WTC11 (cell line): ENCODE results near the gene LHFPL2. TPM values are rescaled to one million over a fixed set of nuclear protein-coding genes. Genes with fewer than 3 reads are reported as not detected.

Experiments
- ATAC-seq: fragments of 200-7000 bp; cut with Tn5 transposase; 2 replicates; pipeline ENCODE4 v1.10.0; 2021; ENCODE audit warnings: mild to moderate bottlenecking, moderate library complexity
- CTCF ChIA-PET: fragments of 300-600 bp; sonication (Branson Sonifier 250); formaldehyde crosslinking; loops from one replicate; lab custom pipeline; 2021; ENCODE audit warnings: antibody characterized with exemption; lab: Charles Lee
- POLR2A ChIA-PET: fragments of 350-600 bp; sonication (Branson Sonifier 250); formaldehyde crosslinking; loops from one replicate; lab custom pipeline; 2021; ENCODE audit warnings: antibody characterized with exemption; lab: Charles Lee
- DNase-seq: peaks from one replicate; pipeline ENCODE4 v3.0.0; 2021; ENCODE audit warnings: low spot score
- H3K27ac Mint-ChIP-seq: 2 replicates; pipeline ENCODE4 v1.8.0; 2021; ENCODE audit warnings: mixed read lengths
- H3K27me3 Mint-ChIP-seq: 2 replicates; pipeline ENCODE4 v1.8.0; 2021; ENCODE audit warnings: low read depth, mild to moderate bottlenecking, moderate library complexity, mixed read lengths
- H3K36me3 Mint-ChIP-seq: 2 replicates; pipeline ENCODE4 v1.8.0; 2021; ENCODE audit warnings: mixed read lengths
- H3K4me1 Mint-ChIP-seq: 2 replicates; pipeline ENCODE4 v1.8.0; 2022; ENCODE audit warnings: mixed read lengths
- H3K4me3 Mint-ChIP-seq: 2 replicates; pipeline ENCODE4 v1.8.0; 2021; ENCODE audit warnings: mild to moderate bottlenecking, moderate library complexity, mixed read lengths
- H3K9me3 Mint-ChIP-seq: 2 replicates; pipeline ENCODE4 v1.8.0; 2021; ENCODE audit warnings: mixed read lengths
- CBFB ChIP-seq: sonication (generic); formaldehyde crosslinking; IDR thresholded peaks from 2 replicates; pipeline ENCODE4 v1.8.1; 2022; ENCODE audit warnings: mild to moderate bottlenecking, low read depth, missing genetic modification reagents
- EMX1 ChIP-seq: fragments of 250-450 bp; sonication (Bioruptor Pico); IDR thresholded peaks from 2 replicates; pipeline ENCODE4 v1.8.0; 2021; ENCODE audit warnings: mild to moderate bottlenecking
- HMGA2 ChIP-seq: fragments of 250-450 bp; sonication (Bioruptor Pico); IDR thresholded peaks from 2 replicates; pipeline ENCODE4 v1.4.0; 2021; ENCODE audit warnings: mild to moderate bottlenecking, moderate library complexity
- NFATC4 ChIP-seq: fragments of 250-450 bp; sonication (Bioruptor Pico); IDR thresholded peaks from 2 replicates; pipeline ENCODE4 v1.9.0; 2021; ENCODE audit warnings: mild to moderate bottlenecking
- NFYB ChIP-seq: sonication (generic); formaldehyde crosslinking; conservative IDR thresholded peaks from 2 replicates; pipeline ENCODE4 v1.8.0; 2022; ENCODE audit warnings: low read depth, missing genetic modification reagents
- NR1H2 ChIP-seq: sonication (generic); formaldehyde crosslinking; IDR thresholded peaks from 2 replicates; pipeline ENCODE4 v1.9.0; 2021; ENCODE audit warnings: mild to moderate bottlenecking, moderate library complexity, missing genetic modification reagents
- NR3C1 ChIP-seq: sonication (generic); formaldehyde crosslinking; conservative IDR thresholded peaks from 2 replicates; pipeline ENCODE4 v1.8.1; 2023; ENCODE audit warnings: low read depth, mild to moderate bottlenecking, missing genetic modification reagents
- RELA ChIP-seq: sonication (generic); formaldehyde crosslinking; IDR thresholded peaks from 2 replicates; pipeline ENCODE4 v1.8.1; 2022; ENCODE audit warnings: missing genetic modification reagents, mild to moderate bottlenecking, borderline replicate concordance
- RORB ChIP-seq: fragments of 250-450 bp; sonication (Bioruptor Pico); IDR thresholded peaks from 2 replicates; pipeline ENCODE4 v1.9.0; 2021; ENCODE audit warnings: mild to moderate bottlenecking
- SMAD4 ChIP-seq: sonication (generic); formaldehyde crosslinking; IDR thresholded peaks from 2 replicates; pipeline ENCODE4 v1.8.0; 2022; ENCODE audit warnings: mild to moderate bottlenecking, missing genetic modification reagents
- ZNF396 ChIP-seq: fragments of 250-450 bp; sonication (Bioruptor Pico); IDR thresholded peaks from 2 replicates; pipeline ENCODE4 v1.8.0; 2021; ENCODE audit warnings: mild to moderate bottlenecking, moderate library complexity, borderline replicate concordance
- ZNF671 ChIP-seq: fragments of 250-450 bp; sonication (Bioruptor Pico); IDR thresholded peaks from 2 replicates; pipeline ENCODE4 v1.8.0; 2021; ENCODE audit warnings: mild to moderate bottlenecking
- total RNA-seq: library from RNA; stranded (reverse); gene quantifications from 3 replicates; pipeline ENCODE4 v1.2.3, GENCODE V29; 2021
- TF ChIP-seq, protein P1 (sequence below): sonication (generic); formaldehyde crosslinking; IDR thresholded peaks from 2 replicates; pipeline ENCODE4 v1.8.1; 2023; ENCODE audit warnings: mild to moderate bottlenecking, missing genetic modification reagents, moderate library complexity
- TF ChIP-seq, protein P2 (sequence below): sonication (generic); formaldehyde crosslinking; IDR thresholded peaks from 2 replicates; pipeline ENCODE4 v1.8.0; 2023; ENCODE audit warnings: mild to moderate bottlenecking, missing genetic modification reagents
- TF ChIP-seq, protein P3 (sequence below): fragments of 250-450 bp; sonication (Bioruptor Pico); IDR thresholded peaks from 2 replicates; pipeline ENCODE4 v2.1.2; 2022; ENCODE audit warnings: mild to moderate bottlenecking, moderate library complexity
- TF ChIP-seq, protein P4 (sequence below): fragments of 250-450 bp; sonication (Bioruptor Pico); IDR thresholded peaks from 2 replicates; pipeline ENCODE4 v1.9.0; 2021; ENCODE audit warnings: moderate library complexity, mild to moderate bottlenecking, inconsistent platforms, borderline replicate concordance
- TF ChIP-seq, protein P5 (sequence below): sonication (generic); formaldehyde crosslinking; IDR thresholded peaks from 2 replicates; pipeline ENCODE4 v1.8.1; 2022; ENCODE audit warnings: missing genetic modification reagents, borderline replicate concordance
- TF ChIP-seq, protein P6 (sequence below): sonication (generic); formaldehyde crosslinking; IDR thresholded peaks from 2 replicates; pipeline ENCODE4 v1.8.1; 2022; ENCODE audit warnings: mild to moderate bottlenecking, missing genetic modification reagents, moderate library complexity, borderline replicate concordance
- TF ChIP-seq, protein P7 (sequence below): fragments of 250-450 bp; sonication (Bioruptor Pico); IDR thresholded peaks from 2 replicates; pipeline ENCODE4 v1.8.0; 2021; ENCODE audit warnings: mild to moderate bottlenecking
- TF ChIP-seq, protein P8 (sequence below): fragments of 250-450 bp; sonication (Bioruptor Pico); IDR thresholded peaks from 2 replicates; pipeline ENCODE4 v1.9.0; 2021; ENCODE audit warnings: mild to moderate bottlenecking
- TF ChIP-seq, protein P9 (sequence below): sonication (generic); formaldehyde crosslinking; IDR thresholded peaks from 2 replicates; pipeline ENCODE4 v1.8.0; 2022; ENCODE audit warnings: mild to moderate bottlenecking, missing genetic modification reagents
- TF ChIP-seq, protein P10 (sequence below): sonication (generic); formaldehyde crosslinking; IDR thresholded peaks from 2 replicates; pipeline ENCODE4 v1.8.1; 2022; ENCODE audit warnings: low read depth, mild to moderate bottlenecking, moderate library complexity, missing genetic modification reagents, borderline replicate concordance

Gene LHFPL2
- total RNA-seq, 1 experiment from 2014 or later = 40.6 TPM

DNA sequence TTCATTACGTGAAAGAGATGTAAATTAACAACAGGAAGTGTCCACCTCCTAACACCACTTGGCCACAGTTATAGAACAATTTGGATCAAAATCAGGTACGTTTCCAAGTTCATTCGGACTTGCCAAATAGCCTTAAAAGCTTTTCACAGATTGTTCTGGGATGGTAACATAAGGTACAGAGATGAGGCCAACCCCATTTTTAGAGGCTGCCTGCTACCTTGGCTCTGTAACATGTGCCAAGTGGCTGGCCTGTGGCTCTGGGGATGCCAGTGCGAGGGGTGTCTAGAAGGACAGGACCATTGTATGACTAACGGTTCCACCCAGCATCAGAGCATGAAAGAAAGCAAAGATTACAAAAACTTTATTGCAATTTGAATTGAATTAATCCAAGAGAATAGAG, 91.0 kb downstream of the LHFPL2 start:
- ATAC-seq (no peak), DNase-seq (no peak)
- ChIA-PET CTCF (no interaction called here), POLR2A (no interaction called here)
- Mint-ChIP-seq H3K9me3 (peaks cover 4% of the 10 kb centered on the region), H3K27ac (0 out of 2 replicates have a peak overlapping the region, but pooled peaks have one; percentile 24), H3K36me3 (peaks cover 11% of the 10 kb centered on the region), H3K4me1 (peaks cover 27% of the 10 kb centered on the region), H3K4me3 (no peak overlapping the region), H3K27me3 (no peaks in the 10 kb centered on the region)
- TF ChIP-seq RELA (CRISPR knock-in tag) (no peak), NFATC4 (CRISPR knock-in tag) (no peak), NR3C1 (CRISPR knock-in tag) (no peak), RORB (no peak), ZNF671 (CRISPR knock-in tag) (no peak), CBFB (no peak), HMGA2 (CRISPR knock-in tag) (no peak), NR1H2 (CRISPR knock-in tag) (no peak), EMX1 (no peak)
- TF ChIP-seq, protein P1, sequence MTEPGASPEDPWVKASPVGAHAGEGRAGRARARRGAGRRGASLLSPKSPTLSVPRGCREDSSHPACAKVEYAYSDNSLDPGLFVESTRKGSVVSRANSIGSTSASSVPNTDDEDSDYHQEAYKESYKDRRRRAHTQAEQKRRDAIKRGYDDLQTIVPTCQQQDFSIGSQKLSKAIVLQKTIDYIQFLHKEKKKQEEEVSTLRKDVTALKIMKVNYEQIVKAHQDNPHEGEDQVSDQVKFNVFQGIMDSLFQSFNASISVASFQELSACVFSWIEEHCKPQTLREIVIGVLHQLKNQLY = no peak
- TF ChIP-seq, protein P2, sequence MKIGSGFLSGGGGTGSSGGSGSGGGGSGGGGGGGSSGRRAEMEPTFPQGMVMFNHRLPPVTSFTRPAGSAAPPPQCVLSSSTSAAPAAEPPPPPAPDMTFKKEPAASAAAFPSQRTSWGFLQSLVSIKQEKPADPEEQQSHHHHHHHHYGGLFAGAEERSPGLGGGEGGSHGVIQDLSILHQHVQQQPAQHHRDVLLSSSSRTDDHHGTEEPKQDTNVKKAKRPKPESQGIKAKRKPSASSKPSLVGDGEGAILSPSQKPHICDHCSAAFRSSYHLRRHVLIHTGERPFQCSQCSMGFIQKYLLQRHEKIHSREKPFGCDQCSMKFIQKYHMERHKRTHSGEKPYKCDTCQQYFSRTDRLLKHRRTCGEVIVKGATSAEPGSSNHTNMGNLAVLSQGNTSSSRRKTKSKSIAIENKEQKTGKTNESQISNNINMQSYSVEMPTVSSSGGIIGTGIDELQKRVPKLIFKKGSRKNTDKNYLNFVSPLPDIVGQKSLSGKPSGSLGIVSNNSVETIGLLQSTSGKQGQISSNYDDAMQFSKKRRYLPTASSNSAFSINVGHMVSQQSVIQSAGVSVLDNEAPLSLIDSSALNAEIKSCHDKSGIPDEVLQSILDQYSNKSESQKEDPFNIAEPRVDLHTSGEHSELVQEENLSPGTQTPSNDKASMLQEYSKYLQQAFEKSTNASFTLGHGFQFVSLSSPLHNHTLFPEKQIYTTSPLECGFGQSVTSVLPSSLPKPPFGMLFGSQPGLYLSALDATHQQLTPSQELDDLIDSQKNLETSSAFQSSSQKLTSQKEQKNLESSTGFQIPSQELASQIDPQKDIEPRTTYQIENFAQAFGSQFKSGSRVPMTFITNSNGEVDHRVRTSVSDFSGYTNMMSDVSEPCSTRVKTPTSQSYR (CRISPR knock-in tag) = no peak
- TF ChIP-seq, protein P3, sequence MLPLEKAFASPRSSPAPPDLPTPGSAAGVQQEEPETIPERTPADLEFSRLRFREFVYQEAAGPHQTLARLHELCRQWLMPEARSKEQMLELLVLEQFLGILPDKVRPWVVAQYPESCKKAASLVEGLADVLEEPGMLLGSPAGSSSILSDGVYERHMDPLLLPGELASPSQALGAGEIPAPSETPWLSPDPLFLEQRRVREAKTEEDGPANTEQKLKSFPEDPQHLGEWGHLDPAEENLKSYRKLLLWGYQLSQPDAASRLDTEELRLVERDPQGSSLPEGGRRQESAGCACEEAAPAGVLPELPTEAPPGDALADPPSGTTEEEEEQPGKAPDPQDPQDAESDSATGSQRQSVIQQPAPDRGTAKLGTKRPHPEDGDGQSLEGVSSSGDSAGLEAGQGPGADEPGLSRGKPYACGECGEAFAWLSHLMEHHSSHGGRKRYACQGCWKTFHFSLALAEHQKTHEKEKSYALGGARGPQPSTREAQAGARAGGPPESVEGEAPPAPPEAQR = no peak
- TF ChIP-seq, protein P4, sequence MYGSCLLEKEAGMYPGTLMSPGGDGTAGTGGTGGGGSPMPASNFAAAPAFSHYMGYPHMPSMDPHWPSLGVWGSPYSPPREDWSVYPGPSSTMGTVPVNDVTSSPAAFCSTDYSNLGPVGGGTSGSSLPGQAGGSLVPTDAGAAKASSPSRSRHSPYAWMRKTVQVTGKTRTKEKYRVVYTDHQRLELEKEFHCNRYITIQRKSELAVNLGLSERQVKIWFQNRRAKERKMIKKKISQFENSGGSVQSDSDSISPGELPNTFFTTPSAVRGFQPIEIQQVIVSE (CRISPR knock-in tag) = no peak
- TF ChIP-seq, protein P5, sequence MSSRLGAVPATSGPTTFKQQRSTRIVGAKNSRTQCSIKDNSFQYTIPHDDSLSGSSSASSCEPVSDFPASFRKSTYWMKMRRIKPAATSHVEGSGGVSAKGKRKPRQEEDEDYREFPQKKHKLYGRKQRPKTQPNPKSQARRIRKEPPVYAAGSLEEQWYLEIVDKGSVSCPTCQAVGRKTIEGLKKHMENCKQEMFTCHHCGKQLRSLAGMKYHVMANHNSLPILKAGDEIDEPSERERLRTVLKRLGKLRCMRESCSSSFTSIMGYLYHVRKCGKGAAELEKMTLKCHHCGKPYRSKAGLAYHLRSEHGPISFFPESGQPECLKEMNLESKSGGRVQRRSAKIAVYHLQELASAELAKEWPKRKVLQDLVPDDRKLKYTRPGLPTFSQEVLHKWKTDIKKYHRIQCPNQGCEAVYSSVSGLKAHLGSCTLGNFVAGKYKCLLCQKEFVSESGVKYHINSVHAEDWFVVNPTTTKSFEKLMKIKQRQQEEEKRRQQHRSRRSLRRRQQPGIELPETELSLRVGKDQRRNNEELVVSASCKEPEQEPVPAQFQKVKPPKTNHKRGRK (CRISPR knock-in tag) = no peak

DNA sequence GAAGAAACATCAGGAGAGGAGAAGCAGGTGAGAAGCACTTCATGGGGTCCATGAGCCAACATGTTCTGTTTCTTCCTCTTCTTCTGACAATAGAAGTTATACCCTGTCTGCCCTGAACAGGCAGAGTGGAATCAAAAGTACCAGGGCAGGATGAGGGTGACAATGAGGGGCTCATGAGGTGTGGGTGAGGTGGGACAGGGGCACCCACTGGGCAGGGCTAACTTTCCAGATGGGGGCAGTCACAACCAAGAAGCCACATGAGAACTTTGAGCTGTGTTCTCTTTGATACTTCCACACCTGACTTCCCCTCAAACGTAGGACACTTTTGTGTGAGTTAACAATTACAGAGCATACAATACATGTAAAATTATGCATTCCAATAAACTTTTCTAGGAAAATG, 92.7 kb downstream of the LHFPL2 start:
- no peak overlapping the region for H3K4me3 Mint-ChIP-seq
- CTCF ChIA-PET = interaction anchor here (0.6 kb wide), 1 partner anchor 115 kb away, joined by 4 read pairs; no protein-coding TSS in a partner anchor
- DNase-seq = no peak
- ATAC-seq = no peak
- H3K27me3 Mint-ChIP-seq = no peaks in the 10 kb centered on the region
- H3K4me1 Mint-ChIP-seq = peaks cover 27% of the 10 kb centered on the region
- H3K27ac Mint-ChIP-seq = no peak overlapping the region
- peaks cover 12% of the 10 kb centered on the region for H3K9me3 Mint-ChIP-seq
- peaks cover 24% of the 10 kb centered on the region for H3K36me3 Mint-ChIP-seq
- POLR2A ChIA-PET = no interaction called here
- TF ChIP-seq HMGA2 (CRISPR knock-in tag) (no peak), ZNF396 (CRISPR knock-in tag) (no peak), SMAD4 (CRISPR knock-in tag) (no peak), NFYB (CRISPR knock-in tag) (no peak)
- TF ChIP-seq, protein P6, sequence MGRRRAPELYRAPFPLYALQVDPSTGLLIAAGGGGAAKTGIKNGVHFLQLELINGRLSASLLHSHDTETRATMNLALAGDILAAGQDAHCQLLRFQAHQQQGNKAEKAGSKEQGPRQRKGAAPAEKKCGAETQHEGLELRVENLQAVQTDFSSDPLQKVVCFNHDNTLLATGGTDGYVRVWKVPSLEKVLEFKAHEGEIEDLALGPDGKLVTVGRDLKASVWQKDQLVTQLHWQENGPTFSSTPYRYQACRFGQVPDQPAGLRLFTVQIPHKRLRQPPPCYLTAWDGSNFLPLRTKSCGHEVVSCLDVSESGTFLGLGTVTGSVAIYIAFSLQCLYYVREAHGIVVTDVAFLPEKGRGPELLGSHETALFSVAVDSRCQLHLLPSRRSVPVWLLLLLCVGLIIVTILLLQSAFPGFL (CRISPR knock-in tag) = no peak
- TF ChIP-seq, protein P7, sequence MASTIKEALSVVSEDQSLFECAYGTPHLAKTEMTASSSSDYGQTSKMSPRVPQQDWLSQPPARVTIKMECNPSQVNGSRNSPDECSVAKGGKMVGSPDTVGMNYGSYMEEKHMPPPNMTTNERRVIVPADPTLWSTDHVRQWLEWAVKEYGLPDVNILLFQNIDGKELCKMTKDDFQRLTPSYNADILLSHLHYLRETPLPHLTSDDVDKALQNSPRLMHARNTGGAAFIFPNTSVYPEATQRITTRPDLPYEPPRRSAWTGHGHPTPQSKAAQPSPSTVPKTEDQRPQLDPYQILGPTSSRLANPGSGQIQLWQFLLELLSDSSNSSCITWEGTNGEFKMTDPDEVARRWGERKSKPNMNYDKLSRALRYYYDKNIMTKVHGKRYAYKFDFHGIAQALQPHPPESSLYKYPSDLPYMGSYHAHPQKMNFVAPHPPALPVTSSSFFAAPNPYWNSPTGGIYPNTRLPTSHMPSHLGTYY (CRISPR knock-in tag) = no peak
- TF ChIP-seq, protein P8, sequence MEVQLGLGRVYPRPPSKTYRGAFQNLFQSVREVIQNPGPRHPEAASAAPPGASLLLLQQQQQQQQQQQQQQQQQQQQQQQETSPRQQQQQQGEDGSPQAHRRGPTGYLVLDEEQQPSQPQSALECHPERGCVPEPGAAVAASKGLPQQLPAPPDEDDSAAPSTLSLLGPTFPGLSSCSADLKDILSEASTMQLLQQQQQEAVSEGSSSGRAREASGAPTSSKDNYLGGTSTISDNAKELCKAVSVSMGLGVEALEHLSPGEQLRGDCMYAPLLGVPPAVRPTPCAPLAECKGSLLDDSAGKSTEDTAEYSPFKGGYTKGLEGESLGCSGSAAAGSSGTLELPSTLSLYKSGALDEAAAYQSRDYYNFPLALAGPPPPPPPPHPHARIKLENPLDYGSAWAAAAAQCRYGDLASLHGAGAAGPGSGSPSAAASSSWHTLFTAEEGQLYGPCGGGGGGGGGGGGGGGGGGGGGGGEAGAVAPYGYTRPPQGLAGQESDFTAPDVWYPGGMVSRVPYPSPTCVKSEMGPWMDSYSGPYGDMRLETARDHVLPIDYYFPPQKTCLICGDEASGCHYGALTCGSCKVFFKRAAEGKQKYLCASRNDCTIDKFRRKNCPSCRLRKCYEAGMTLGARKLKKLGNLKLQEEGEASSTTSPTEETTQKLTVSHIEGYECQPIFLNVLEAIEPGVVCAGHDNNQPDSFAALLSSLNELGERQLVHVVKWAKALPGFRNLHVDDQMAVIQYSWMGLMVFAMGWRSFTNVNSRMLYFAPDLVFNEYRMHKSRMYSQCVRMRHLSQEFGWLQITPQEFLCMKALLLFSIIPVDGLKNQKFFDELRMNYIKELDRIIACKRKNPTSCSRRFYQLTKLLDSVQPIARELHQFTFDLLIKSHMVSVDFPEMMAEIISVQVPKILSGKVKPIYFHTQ = no peak
- TF ChIP-seq, protein P9, sequence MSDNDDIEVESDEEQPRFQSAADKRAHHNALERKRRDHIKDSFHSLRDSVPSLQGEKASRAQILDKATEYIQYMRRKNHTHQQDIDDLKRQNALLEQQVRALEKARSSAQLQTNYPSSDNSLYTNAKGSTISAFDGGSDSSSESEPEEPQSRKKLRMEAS (CRISPR knock-in tag) = no peak
- TF ChIP-seq, protein P10, sequence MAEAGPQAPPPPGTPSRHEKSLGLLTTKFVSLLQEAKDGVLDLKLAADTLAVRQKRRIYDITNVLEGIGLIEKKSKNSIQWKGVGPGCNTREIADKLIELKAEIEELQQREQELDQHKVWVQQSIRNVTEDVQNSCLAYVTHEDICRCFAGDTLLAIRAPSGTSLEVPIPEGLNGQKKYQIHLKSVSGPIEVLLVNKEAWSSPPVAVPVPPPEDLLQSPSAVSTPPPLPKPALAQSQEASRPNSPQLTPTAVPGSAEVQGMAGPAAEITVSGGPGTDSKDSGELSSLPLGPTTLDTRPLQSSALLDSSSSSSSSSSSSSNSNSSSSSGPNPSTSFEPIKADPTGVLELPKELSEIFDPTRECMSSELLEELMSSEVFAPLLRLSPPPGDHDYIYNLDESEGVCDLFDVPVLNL (CRISPR knock-in tag) = no peak
